H9 (cell line): ENCODE data around the gene PDIA2. TPM values are rescaled to one million over a fixed set of nuclear protein-coding genes. Genes with fewer than 3 reads are reported as not detected.

Experiments
- DNase-seq: peaks from one replicate; pipeline ENCODE4 v3.0.0-alpha.2; 2017
- H2AFZ ChIP-seq: one replicate; pipeline ENCODE4 v1.6.1; 2013; ENCODE audit warnings: mild to moderate bottlenecking, low read length, control low read depth, moderate library complexity
- H2AK5ac ChIP-seq: 2 replicates; pipeline ENCODE4 v1.6.1; 2013; ENCODE audit warnings: low read length, control low read depth, mixed read lengths; ENCODE audit not compliant: insufficient read length
- H2BK120ac ChIP-seq: one replicate; pipeline ENCODE4 v1.6.1; 2013; ENCODE audit warnings: low read depth, mild to moderate bottlenecking, low read length, control low read depth, inconsistent platforms; ENCODE audit not compliant: poor library complexity, severe bottlenecking
- H2BK12ac ChIP-seq: 2 replicates; pipeline ENCODE4 v1.6.1; 2013; ENCODE audit warnings: low read length, control low read depth, mixed read lengths, low read depth; ENCODE audit not compliant: insufficient read length
- H2BK15ac ChIP-seq: 2 replicates; pipeline ENCODE4 v1.6.1; 2013; ENCODE audit warnings: low read depth, low read length, control low read depth
- H2BK20ac ChIP-seq: one replicate; pipeline ENCODE4 v1.6.1; 2013; ENCODE audit warnings: low read depth, mild to moderate bottlenecking, low read length, control low read depth, inconsistent platforms; ENCODE audit not compliant: poor library complexity, severe bottlenecking
- H2BK5ac ChIP-seq: 2 replicates; pipeline ENCODE4 v1.6.1; 2013; ENCODE audit warnings: low read length, control low read depth, mixed read lengths; ENCODE audit not compliant: insufficient read length
- H3K14ac ChIP-seq: 2 replicates; pipeline ENCODE4 v1.6.1; 2013; ENCODE audit warnings: low read length, control low read depth; ENCODE audit not compliant: insufficient read depth
- H3K18ac ChIP-seq: 2 replicates; pipeline ENCODE4 v1.6.1; 2013; ENCODE audit warnings: low read depth, mild to moderate bottlenecking, mixed read lengths, low read length, control low read depth; ENCODE audit not compliant: insufficient read length
- H3K23ac ChIP-seq: 2 replicates; pipeline ENCODE4 v1.6.1; 2013; ENCODE audit warnings: low read length, control low read depth, mixed read lengths, low read depth; ENCODE audit not compliant: insufficient read length
- H3K23me2 ChIP-seq: 2 replicates; pipeline ENCODE4 v1.6.1; 2013; ENCODE audit warnings: low read depth, mild to moderate bottlenecking, mixed read lengths, low read length, control low read depth; ENCODE audit not compliant: insufficient read length, poor library complexity, severe bottlenecking
- H3K27ac ChIP-seq: 2 replicates; pipeline ENCODE4 v1.5.1; 2013; ENCODE audit warnings: low read length, control low read depth, mixed read lengths, low read depth; ENCODE audit not compliant: insufficient read length
- H3K27me3 ChIP-seq: 2 replicates; pipeline ENCODE4 v1.6.1; 2013; ENCODE audit warnings: low read length, control low read depth, inconsistent platforms; ENCODE audit not compliant: insufficient read depth
- H3K4ac ChIP-seq: 2 replicates; pipeline ENCODE4 v1.6.1; 2013; ENCODE audit warnings: low read depth, mild to moderate bottlenecking, control low read depth, inconsistent platforms, low read length, moderate library complexity
- H3K4me1 ChIP-seq: 2 replicates; pipeline ENCODE4 v1.6.1; 2013; ENCODE audit warnings: low read length, control low read depth, inconsistent platforms; ENCODE audit not compliant: insufficient read depth
- H3K4me2 ChIP-seq: 2 replicates; pipeline ENCODE4 v1.6.1; 2013; ENCODE audit warnings: low read length, control low read depth, mixed read lengths; ENCODE audit not compliant: insufficient read length, insufficient read depth
- H3K56ac ChIP-seq: 2 replicates; pipeline ENCODE4 v1.6.1; 2013; ENCODE audit warnings: low read depth, mild to moderate bottlenecking, mixed read lengths, low read length, control low read depth; ENCODE audit not compliant: insufficient read length
- H3K79me1 ChIP-seq: 2 replicates; pipeline ENCODE4 v1.6.1; 2013; ENCODE audit warnings: low read depth, mild to moderate bottlenecking, moderate library complexity, low read length, control low read depth, inconsistent platforms; ENCODE audit not compliant: insufficient read depth, poor library complexity, severe bottlenecking
- H3K79me2 ChIP-seq: 2 replicates; pipeline ENCODE4 v1.6.1; 2013; ENCODE audit warnings: low read length, control low read depth, inconsistent platforms; ENCODE audit not compliant: insufficient read depth
- H3K9ac ChIP-seq: 2 replicates; pipeline ENCODE4 v1.6.1; 2013; ENCODE audit warnings: low read length, control low read depth, mixed read lengths; ENCODE audit not compliant: insufficient read length; ENCODE audit errors: extremely low read depth
- H3K9me3 ChIP-seq: one replicate; pipeline ENCODE4 v1.6.1; 2013; ENCODE audit warnings: low read depth, low read length, inconsistent platforms; ENCODE audit not compliant: control insufficient read depth
- H3T11ph ChIP-seq: one replicate; pipeline ENCODE4 v1.6.1; 2013; ENCODE audit warnings: mild to moderate bottlenecking, low read length, control low read depth, inconsistent platforms
- H4K20me1 ChIP-seq: one replicate; pipeline ENCODE4 v1.6.1; 2013; ENCODE audit not compliant: control insufficient read depth, insufficient read length, insufficient read depth
- H4K5ac ChIP-seq: 2 replicates; pipeline ENCODE4 v1.6.1; 2013; ENCODE audit warnings: low read depth, mild to moderate bottlenecking, mixed read lengths, low read length, control low read depth; ENCODE audit not compliant: insufficient read length
- H4K8ac ChIP-seq: replicated peaks from 2 replicates; pipeline ENCODE4 v1.6.1; 2013; ENCODE audit warnings: low read length, control low read depth, mixed read lengths, low read depth; ENCODE audit not compliant: insufficient read length
- H4K91ac ChIP-seq: 2 replicates; pipeline ENCODE4 v1.6.1; 2013; ENCODE audit warnings: low read depth, mild to moderate bottlenecking, moderate library complexity, mixed read lengths, low read length, control low read depth; ENCODE audit not compliant: insufficient read length
- H3K27ac Mint-ChIP-seq, 3 experiments: 2 replicates in 2 of 3; 3 replicates in 1 of 3; pipeline ENCODE4 v1.8.0; 2020 to 2021; ENCODE audit warnings: mixed read lengths in 3 of 3, mild to moderate bottlenecking in 1 of 3, moderate library complexity in 1 of 3
- H3K27me3 Mint-ChIP-seq: 2 replicates; pipeline ENCODE4 v1.8.0; 2021; ENCODE audit warnings: low read depth, mild to moderate bottlenecking, moderate library complexity, mixed read lengths
- H3K36me3 Mint-ChIP-seq, 3 experiments: 2 replicates in 2 of 3; 3 replicates in 1 of 3; pipeline ENCODE4 v1.8.0; 2020 to 2021; ENCODE audit warnings: low read depth in 3 of 3, mixed read lengths in 3 of 3; ENCODE audit not compliant: insufficient read depth in 1 of 3
- H3K4me1 Mint-ChIP-seq, 2 experiments: 2 replicates each; pipeline ENCODE4 v1.8.0; 2020; ENCODE audit warnings: mixed read lengths in 2 of 2
- H3K4me3 Mint-ChIP-seq, 2 experiments: 2 replicates in 1 of 2; 3 replicates in 1 of 2; pipeline ENCODE4 v1.8.0; 2020 to 2021; ENCODE audit warnings: mild to moderate bottlenecking in 2 of 2, mixed read lengths in 2 of 2, moderate library complexity in 1 of 2
- H3K9me3 Mint-ChIP-seq, 2 experiments: 2 replicates in 1 of 2; 3 replicates in 1 of 2; pipeline ENCODE4 v1.8.0; 2020; ENCODE audit warnings: mild to moderate bottlenecking in 2 of 2, mixed read lengths in 2 of 2, moderate library complexity in 1 of 2
- CTCF ChIP-seq: fragments of 200-600 bp; sonication (generic); conservative IDR thresholded peaks from 3 replicates; pipeline ENCODE4 v1.8.0; 2021; ENCODE audit warnings: antibody characterized with exemption, mild to moderate bottlenecking
- WGBS: extraction: QIAGEN DNeasy Blood & Tissue Kit; methylation state at CpG from one replicate; pipeline ENCODE4 v1.1.7; 2013; ENCODE audit warnings: missing lambda C conversion rate, low lambda C conversion rate, mixed read lengths; ENCODE audit not compliant: insufficient read length; ENCODE audit errors: extremely low coverage; 5-methylcytosine and 5-hydroxymethylcytosine counted together
- total RNA-seq: library from RNA; stranded (reverse); gene quantifications from 2 replicates; pipeline ENCODE4 v1.2.1, GENCODE V29; 2021

Gene PDIA2
- total RNA-seq, 1 experiment from 2014 or later: 1.4 TPM

DNA sequence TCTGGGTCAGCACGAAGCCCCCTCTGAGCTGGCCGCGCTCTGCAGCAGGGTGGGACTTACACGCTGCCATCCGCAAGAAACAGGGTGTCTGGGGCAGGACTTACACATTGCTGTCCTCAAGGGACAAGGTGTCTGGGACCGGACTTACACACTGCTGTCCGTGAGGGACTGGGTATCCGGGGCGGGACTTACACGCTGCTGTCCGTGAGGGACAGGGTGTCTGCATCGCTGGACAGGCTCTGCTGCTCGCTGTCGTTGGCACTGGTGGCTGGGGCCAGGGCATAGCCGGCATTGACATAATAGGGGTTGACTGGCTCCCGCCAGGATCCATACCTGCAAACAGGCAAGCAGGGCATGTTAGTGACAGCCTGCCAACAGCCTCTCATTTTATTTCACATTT is 31.4 kb downstream of the PDIA2 start:
- H3K18ac ChIP-seq: no peak overlapping the region
- no peak overlapping the region for H3K56ac ChIP-seq
- no peak overlapping the region for H2BK120ac ChIP-seq
- H3K23ac ChIP-seq: no peak overlapping the region
- H3K9ac ChIP-seq: no peak overlapping the region
- H4K91ac ChIP-seq: no peak overlapping the region
- DNase-seq: no peak
- H2AFZ ChIP-seq: no peak overlapping the region
- TF ChIP-seq CTCF: no peak
- H2AK5ac ChIP-seq: no peak overlapping the region
- no peaks in the 10 kb centered on the region for H3K79me1 ChIP-seq
- no peak overlapping the region for H3K27ac ChIP-seq
- no peak overlapping the region; the same call in 1 of the 2 replicates for H3K14ac ChIP-seq
- no peak overlapping the region for H4K8ac ChIP-seq
- peaks cover 3% of the 10 kb centered on the region; the same call in 1 of the 2 replicates for H3K79me2 ChIP-seq
- H3K23me2 ChIP-seq: no peaks in the 10 kb centered on the region
- H3K9me3 Mint-ChIP-seq: no peaks in the 10 kb centered on the region
- H3K9me3 ChIP-seq: no peaks in the 10 kb centered on the region
- H3K27me3 Mint-ChIP-seq: no peaks in the 10 kb centered on the region
- H4K5ac ChIP-seq: no peak overlapping the region
- no peaks in the 10 kb centered on the region for H3K27me3 ChIP-seq
- no peak overlapping the region for H3K4ac ChIP-seq
- H3K4me3 Mint-ChIP-seq: no peak overlapping the region
- no peak overlapping the region for H2BK5ac ChIP-seq
- H3K4me1 ChIP-seq: no peaks in the 10 kb centered on the region; the same call in 1 of the 2 replicates
- no peak overlapping the region for H3T11ph ChIP-seq
- peaks cover 14 to 15% of the 10 kb centered on the region in 2 experiments for H3K4me1 Mint-ChIP-seq
- no peak overlapping the region for H2BK15ac ChIP-seq
- H4K20me1 ChIP-seq: no peaks in the 10 kb centered on the region
- H3K36me3 Mint-ChIP-seq: peaks cover 10 to 45% (median 33%) of the 10 kb centered on the region in 3 experiments; a peak in 6 of 7 replicates
- H3K27ac Mint-ChIP-seq: no peak overlapping the region
- WGBS: no CpG with 5 or more reads among the region's 16 CpGs
- H2BK20ac ChIP-seq: no peak overlapping the region
- no peak overlapping the region for H3K4me2 ChIP-seq
- no peak overlapping the region for H2BK12ac ChIP-seq
